K562 treated with DMSO at 1 percent for 4 hours (cell line): ENCODE results near the gene SLC25A12. TPM values are rescaled to one million over a fixed set of nuclear protein-coding genes. Genes with fewer than 3 reads are reported as not detected.

Experiments used
- total RNA-seq: library from RNA; unstranded; fragments of 300-600 nt; gene quantifications from 2 replicates; pipeline ENCODE4 v1.2.3, GENCODE V29; 2022; ENCODE audit not compliant: insufficient read depth

The SLC25A12 gene
- 7.7 and 8.3 TPM in 2 replicates for total RNA-seq

GRCh38 chr2:171893824-171894611 lies at the start of gene SLC25A12:
SLC25A12 (minus strand) TSS chr2:171894244; CDS start chr2:171894214, 30 bp downstream.

GRCh38 chr2:171922230-171923022 lies 28.4 kb upstream of the SLC25A12 start, which contains the start of gene HAT1:
HAT1 (plus strand) TSS chr2:171922461; CDS start chr2:171922501, 40 bp downstream.

Other genes starting within 250 kb of the SLC25A12 start
- 48.0 and 58.9 TPM in 2 replicates for gene DYNC1I2, start 206.8 kb downstream of the SLC25A12 start, total RNA-seq
- 133 and 135 TPM in 2 replicates for gene HAT1, start 28.2 kb upstream of the SLC25A12 start, total RNA-seq
- 9.9 and 42.4 TPM in 2 replicates for gene METAP1D, start 105.7 kb upstream of the SLC25A12 start, total RNA-seq
- gene DLX1, start 191.3 kb upstream of the SLC25A12 start, total RNA-seq: 8.1 and 12.3 TPM in 2 replicates
- gene DLX2, start 208.7 kb upstream of the SLC25A12 start, total RNA-seq: 9.7 and 10.0 TPM in 2 replicates